NT2/D1 (cell line): ENCODE measurements around the gene FUT7.
"Not testable (repeated sequence)": the region's sequence is repeated elsewhere in the genome, so short reads cannot be mapped to it uniquely, and the experiment has no call there.

Source experiments
- SUZ12 ChIP-seq: IDR thresholded peaks from 2 replicates; pipeline ENCODE4 v1.6.1; 2011; ENCODE audit not compliant: insufficient read length, insufficient read depth; ENCODE audit errors: extremely low read depth
- YY1 ChIP-seq: IDR thresholded peaks from 2 replicates; pipeline ENCODE4 v1.6.1; 2011; ENCODE audit not compliant: insufficient read length, insufficient read depth
- ZNF274 ChIP-seq: IDR thresholded peaks from 2 replicates; pipeline ENCODE4 v1.6.1; 2011; ENCODE audit warnings: mild to moderate bottlenecking, low read depth, low read length

DNA sequence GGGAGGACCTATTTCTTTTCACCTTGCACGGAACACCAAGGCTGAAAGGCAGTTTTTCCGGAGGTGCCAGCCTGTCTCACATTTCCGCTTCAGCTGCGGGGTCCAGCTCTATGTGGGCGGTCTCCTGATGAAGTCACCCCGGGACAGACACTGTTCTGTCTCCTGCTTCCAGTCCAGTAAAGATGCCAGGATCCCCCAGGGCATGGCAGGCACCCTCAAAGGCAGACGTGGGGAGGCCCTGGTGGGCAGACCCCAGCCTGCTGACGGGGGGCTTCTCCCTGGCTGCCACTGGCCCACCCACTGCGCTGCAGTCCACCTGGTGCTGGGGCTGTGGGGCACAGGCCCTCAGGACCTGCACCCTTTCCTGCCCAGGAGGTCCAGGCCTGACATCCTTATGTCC is 30.9 kb upstream of the FUT7 start:
- not testable (repeated sequence) for TF ChIP-seq ZNF274, YY1, SUZ12
